Measurements from ENCODE around the gene ERCC4.

The ERCC4 gene

DNA sequence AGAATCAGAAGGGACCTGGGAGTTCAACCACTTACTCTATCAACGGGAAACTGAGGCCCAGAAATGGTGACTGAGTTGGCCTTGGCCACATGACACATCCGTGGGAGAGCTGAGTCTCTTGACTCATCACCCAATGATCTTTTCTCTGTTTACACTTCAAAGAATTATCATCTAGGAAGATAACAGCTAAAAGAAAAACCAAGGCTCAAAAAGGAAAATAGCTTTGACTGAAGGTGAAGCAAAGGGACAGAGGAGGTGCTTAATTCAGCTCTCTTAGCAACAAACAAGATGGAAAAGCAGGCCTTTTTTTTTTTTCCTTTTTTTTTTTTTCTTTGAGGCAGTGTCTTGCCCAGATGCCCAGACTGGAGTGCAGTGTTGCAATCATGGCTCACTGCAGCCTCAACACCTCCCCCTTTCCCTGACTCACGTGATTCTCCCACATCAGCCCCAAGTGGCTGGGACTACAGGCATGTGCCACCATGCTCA is 16.7 kb downstream of the ERCC4 start:
- no peak overlapping the region for H3K27ac ChIP-seq
- TF ChIP-seq, protein P1, sequence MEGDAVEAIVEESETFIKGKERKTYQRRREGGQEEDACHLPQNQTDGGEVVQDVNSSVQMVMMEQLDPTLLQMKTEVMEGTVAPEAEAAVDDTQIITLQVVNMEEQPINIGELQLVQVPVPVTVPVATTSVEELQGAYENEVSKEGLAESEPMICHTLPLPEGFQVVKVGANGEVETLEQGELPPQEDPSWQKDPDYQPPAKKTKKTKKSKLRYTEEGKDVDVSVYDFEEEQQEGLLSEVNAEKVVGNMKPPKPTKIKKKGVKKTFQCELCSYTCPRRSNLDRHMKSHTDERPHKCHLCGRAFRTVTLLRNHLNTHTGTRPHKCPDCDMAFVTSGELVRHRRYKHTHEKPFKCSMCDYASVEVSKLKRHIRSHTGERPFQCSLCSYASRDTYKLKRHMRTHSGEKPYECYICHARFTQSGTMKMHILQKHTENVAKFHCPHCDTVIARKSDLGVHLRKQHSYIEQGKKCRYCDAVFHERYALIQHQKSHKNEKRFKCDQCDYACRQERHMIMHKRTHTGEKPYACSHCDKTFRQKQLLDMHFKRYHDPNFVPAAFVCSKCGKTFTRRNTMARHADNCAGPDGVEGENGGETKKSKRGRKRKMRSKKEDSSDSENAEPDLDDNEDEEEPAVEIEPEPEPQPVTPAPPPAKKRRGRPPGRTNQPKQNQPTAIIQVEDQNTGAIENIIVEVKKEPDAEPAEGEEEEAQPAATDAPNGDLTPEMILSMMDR (conservative IDR thresholded peaks at IDR 0.05), result no peak
- TF ChIP-seq ZFX (IDR thresholded peaks at IDR 0.05), result no peak

DNA sequence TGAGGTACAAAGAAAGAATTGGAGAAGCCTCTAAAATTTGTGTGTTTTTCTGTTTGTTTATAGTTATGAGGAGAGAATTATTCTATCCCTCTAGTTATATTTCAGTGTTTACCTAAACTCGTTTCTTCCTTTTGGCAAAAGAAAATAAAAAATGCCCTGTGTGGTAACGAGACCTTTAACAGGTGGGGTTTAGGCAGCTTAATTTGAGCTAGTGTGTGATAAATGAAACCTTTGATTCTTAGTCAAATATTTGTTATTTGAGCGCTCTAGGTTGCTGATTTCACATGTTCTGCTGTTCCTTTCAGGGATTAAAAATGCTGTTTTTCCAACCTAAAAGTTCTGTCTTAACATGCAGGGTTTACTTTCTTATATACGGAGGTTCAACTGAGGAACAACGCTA is 17.5 kb downstream of the ERCC4 start:
- no peak overlapping the region for H3K27ac ChIP-seq
- no peak for TF ChIP-seq ZFX (IDR thresholded peaks at IDR 0.05)
- TF ChIP-seq, protein P1 (conservative IDR thresholded peaks at IDR 0.05), result no peak

DNA sequence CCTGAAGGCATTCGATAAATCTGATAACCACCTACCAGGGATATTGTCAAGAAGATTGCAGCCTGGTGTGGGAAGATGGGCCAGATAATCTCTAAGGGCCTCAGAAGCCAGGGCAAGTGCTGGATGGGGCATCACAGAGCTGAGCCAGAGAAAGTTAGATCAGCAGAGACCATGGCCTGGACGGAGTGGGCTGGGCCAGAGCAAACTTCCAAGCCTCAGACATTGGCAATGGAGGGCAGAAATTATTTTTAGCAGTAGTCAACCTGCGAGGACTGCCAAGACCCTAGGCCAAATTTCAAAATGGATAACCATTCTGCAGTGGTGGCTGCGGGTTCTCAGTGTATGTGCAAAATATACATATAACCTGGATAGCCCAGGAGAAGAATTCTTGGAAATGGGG is 18.5 kb downstream of the ERCC4 start:
- TF ChIP-seq, protein P1 (conservative IDR thresholded peaks at IDR 0.05), result no peak
- no peak for TF ChIP-seq ZFX (IDR thresholded peaks at IDR 0.05)
- no peak overlapping the region for H3K27ac ChIP-seq

DNA sequence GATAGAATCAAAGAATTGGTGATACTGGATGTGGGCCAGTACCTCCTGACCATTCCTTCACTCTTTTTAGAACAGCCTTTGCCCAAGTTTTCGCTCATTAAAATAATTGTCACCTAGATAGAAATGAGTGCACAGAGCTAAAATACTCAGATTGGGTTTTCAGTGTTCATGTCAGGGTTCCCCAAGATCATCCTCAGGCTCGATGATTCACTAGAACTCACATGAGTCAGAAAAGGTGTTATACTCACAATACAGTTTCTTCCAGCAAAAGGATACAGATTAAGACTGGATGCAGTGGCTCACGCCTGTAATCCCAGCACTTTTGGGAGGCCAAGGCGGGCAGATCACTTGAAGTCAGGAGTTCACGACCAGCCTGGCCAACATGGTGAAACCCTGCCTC is 19.9 kb downstream of the ERCC4 start:
- no peak for TF ChIP-seq ZFX (IDR thresholded peaks at IDR 0.05)
- TF ChIP-seq, protein P1 (conservative IDR thresholded peaks at IDR 0.05), result no peak
- H3K27ac ChIP-seq, result no peak overlapping the region

DNA sequence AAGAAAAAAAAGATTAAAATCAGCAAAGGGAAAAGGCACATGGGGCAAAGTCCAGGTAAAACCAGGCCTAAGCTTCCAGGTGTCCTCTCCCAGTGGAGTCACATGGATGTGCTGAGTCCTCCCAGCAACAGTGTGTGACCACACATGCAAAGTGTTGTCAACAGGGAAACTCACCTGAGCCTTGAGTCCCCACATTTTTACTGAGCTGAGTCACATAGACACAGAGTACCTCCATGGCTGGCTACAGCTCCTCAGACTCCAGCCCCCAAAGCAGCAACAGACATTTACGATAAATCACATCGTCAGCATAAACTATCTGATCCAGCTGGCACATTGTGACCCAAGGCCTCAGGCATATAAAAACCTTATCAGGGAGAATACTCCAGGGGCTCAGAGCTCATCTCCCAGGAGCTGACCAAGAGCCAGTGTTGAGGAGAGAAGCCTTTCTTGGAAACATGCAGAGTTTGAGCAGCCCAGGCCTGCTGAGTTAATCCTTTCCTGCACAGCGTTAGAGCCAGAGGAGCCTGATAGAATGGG is 20.5 kb downstream of the ERCC4 start:
- H3K27ac ChIP-seq, result peak overlapping the region; percentile 26; the same call in 1 of the 2 replicates
- TF ChIP-seq ZFX (IDR thresholded peaks at IDR 0.05), result no peak

DNA sequence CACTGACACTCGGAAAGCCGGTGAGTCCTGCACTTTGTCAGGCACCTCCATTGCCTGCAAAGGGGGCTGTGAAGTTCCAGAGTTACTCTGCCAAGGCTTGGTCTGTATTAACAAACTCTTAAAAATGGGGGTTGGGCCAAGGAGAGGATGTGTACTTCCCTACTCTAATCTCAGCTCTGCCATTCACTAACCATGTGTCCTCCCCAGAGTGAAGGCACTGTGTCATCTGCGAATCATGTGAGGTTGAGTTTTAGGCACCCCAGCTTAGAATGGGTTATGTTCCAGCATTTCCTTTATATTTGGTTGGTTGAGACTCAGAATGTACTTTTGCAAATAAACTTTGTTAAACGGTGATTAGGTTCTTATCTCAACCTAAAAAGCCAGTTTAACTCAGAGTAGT is 24.9 kb downstream of the ERCC4 start:
- no peak for TF ChIP-seq ZFX (IDR thresholded peaks at IDR 0.05)
- TF ChIP-seq, protein P1 (conservative IDR thresholded peaks at IDR 0.05), result no peak
- no peak overlapping the region for H3K27ac ChIP-seq

DNA sequence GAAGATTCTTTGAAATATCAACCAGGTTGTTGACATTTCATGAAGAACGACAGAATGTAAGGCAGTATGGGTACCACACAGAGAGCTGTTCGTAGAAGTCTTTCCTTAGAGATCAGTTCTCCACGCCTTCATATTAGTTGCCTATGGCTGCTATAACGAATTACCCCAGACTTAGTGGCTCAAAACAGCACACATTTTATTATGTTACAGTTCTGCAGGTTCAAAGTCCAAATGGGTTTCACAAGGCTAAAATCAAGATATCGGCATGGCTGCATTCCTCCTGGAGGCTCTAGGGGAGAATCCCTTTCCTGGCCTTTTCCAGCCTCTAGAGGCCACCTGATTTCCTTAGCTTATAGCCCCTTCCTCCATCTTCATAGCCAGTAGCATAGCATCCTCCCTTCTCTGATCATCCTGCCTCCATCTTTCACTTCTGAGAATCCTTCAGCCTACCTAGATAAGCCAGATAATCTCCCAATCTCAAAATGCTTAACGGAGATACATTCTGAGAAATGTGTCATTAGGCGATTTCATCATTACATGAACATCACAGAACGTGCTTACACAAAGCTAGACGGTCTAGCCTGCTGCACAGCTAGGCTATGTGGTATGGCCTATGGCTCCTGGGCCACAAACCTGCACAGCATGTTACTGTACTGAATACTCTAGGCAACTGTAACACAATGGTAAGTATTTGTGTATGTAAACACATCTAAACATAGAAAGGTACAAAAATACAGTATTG is 26.0 kb downstream of the ERCC4 start:
- H3K27ac ChIP-seq, result no peak overlapping the region
- TF ChIP-seq, protein P1 (conservative IDR thresholded peaks at IDR 0.05), result no peak
- no peak for TF ChIP-seq ZFX (IDR thresholded peaks at IDR 0.05)
